ENCODE data around the gene NARS2. TPM values are rescaled to one million over a fixed set of nuclear protein-coding genes. Genes with fewer than 3 reads are reported as not detected.

NARS2 gene
- total and polyA plus RNA-seq, 2 experiments from 2014 or later = 10.9 to 13.0 TPM

DNA sequence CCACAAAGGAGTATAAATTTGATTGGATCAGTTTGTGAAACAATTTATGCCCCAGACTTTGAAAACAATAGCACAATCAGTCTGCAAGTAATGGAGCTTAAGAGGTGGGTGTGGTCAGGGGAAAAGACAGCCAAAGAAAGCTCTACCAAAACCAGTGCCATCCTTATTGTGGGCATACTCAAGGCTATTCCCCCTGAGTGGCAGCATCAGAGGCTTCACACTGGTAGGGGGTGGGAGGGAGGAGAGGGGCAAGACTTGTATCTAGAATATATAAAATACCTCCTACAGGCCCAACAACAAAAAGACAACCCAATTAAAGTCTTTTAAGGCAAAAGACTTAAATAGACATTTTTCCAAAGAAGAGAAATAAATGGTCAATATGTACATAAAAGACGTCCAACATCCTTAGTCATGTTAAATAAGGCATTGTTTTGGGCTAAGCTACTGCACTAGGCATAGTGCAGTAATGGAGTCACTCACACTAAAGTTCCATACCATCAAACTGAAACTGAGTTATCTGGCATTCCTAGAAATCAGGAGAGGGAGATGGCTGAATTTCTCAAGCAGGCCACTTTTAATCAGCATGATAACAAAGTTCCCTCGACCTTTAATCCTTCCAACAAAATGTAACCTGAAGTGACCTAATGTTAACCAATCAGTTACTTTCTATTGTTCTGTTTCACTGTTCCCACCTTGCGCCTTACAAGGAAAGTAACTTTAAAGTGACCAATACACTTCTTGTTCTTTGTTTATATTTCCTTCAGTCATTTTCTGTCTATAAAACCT lies 24.8 kb downstream of the NARS2 start:
- H3K9me2 ChIP-seq (ENCODE audit: insufficient read depth) = no peaks in the 10 kb centered on the region
- H3K4me2 ChIP-seq (ENCODE audit: unreplicated experiment) = no peak overlapping the region
- no peak for TF ChIP-seq EZH2phosphoT487 (IDR thresholded peaks at IDR 0.05; ENCODE audit: insufficient read depth, low read depth)
- TF ChIP-seq EZH2 (IDR thresholded peaks at IDR 0.05; ENCODE audit: insufficient read depth, poor library complexity, severe bottlenecking) = no peak
- H3K9ac ChIP-seq = no peak overlapping the region
- 85 to 87% methylated on average over 3 of the region's 3 CpGs for WGBS, 2 experiments (ENCODE audit: low coverage in 1 of 2, low lambda C conversion rate in 2 of 2, missing lambda C conversion rate in 2 of 2)
- H3K27ac ChIP-seq = no peak overlapping the region
- H3K4me1 ChIP-seq (ENCODE audit: insufficient read depth) = no peaks in the 10 kb centered on the region
- H4K20me1 ChIP-seq (ENCODE audit: insufficient read depth) = no peaks in the 10 kb centered on the region
- no peak overlapping the region for H3K4me3 ChIP-seq
- H3K27me3 ChIP-seq (replicated peaks; ENCODE audit: insufficient read depth) = no peaks in the 10 kb centered on the region
- H3K36me3 ChIP-seq (ENCODE audit: low read depth) = no peaks in the 10 kb centered on the region
- H3F3A ChIP-seq (ENCODE audit: insufficient read depth) = no peaks in the 10 kb centered on the region
- DNase-seq = no peak
- H3K79me2 ChIP-seq (ENCODE audit: insufficient read depth) = no peaks in the 10 kb centered on the region
- H3K9me3 ChIP-seq (ENCODE audit: low read depth) = no peaks in the 10 kb centered on the region
- H2AFZ ChIP-seq = no peak overlapping the region
- in situ Hi-C loops (cut with MboI) = loop anchor here (25.0 kb wide), 1 partner anchor 413 kb away; the partner anchor contains the start of gene ALG8

DNA sequence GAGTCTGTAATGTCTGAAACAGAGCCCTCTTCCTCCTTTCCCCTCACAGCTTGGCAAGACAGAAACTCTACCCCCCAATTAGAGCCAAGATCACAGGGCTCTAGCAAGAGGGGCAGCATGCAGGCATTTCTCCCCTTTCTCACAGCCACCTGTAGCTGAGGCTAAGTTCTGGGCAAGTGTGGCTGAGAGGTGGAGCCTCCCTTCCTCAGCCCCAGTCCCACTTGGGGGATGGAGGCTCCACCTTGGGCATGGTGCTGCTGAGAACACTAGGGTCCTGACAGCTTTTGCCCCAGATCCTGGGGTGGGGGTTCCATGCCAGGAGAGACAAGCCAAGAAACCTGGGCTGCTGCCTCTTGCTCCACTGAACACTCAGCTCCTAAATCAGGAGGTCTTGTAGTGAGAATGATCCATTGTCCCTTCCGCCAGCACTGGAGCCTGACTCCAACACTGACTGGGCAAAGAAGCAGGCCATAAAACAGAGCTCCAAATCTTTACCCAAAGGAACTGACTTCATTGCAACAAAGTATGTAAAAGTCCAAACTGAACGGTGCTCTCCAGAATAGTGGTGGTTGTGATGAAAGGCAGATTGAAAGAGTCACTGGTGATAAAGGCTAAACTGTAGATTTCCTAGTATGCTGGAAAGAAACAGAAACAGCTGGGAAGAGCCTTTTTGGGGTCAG lies 25.6 kb downstream of the NARS2 start:
- Histone ChIP-seq H3K9ac (no peak overlapping the region), H3K27ac (no peak overlapping the region), H3K9me3 (ENCODE audit: low read depth) (no peaks in the 10 kb centered on the region), H3K36me3 (ENCODE audit: low read depth) (no peaks in the 10 kb centered on the region), H3K4me1 (ENCODE audit: insufficient read depth) (no peaks in the 10 kb centered on the region), H3K27me3 (replicated peaks; ENCODE audit: insufficient read depth) (no peaks in the 10 kb centered on the region), H2AFZ (no peak overlapping the region), H3K9me2 (ENCODE audit: insufficient read depth) (no peaks in the 10 kb centered on the region), H3K4me3 (no peak overlapping the region), H3F3A (ENCODE audit: insufficient read depth) (no peaks in the 10 kb centered on the region), H3K79me2 (ENCODE audit: insufficient read depth) (no peaks in the 10 kb centered on the region), H4K20me1 (ENCODE audit: insufficient read depth) (no peaks in the 10 kb centered on the region), H3K4me2 (ENCODE audit: unreplicated experiment) (no peak overlapping the region)
- no peak for TF ChIP-seq EZH2 (IDR thresholded peaks at IDR 0.05; ENCODE audit: insufficient read depth, poor library complexity, severe bottlenecking)
- no peak for TF ChIP-seq EZH2phosphoT487 (IDR thresholded peaks at IDR 0.05; ENCODE audit: insufficient read depth, low read depth)
- no peak for DNase-seq
- in situ Hi-C loops (cut with MboI) = no loop called here
- 46 to 51% methylated on average over 2 of the region's 2 CpGs for WGBS, 2 experiments (ENCODE audit: low coverage in 1 of 2, low lambda C conversion rate in 2 of 2, missing lambda C conversion rate in 2 of 2)

- no peak for DNase-seq
- H3K4me2 ChIP-seq (ENCODE audit: unreplicated experiment) = no peak overlapping the region
- no peaks in the 10 kb centered on the region for H4K20me1 ChIP-seq (ENCODE audit: insufficient read depth)
- H2AFZ ChIP-seq = no peak overlapping the region
- H3K9me2 ChIP-seq (ENCODE audit: insufficient read depth) = no peaks in the 10 kb centered on the region
- no peaks in the 10 kb centered on the region for H3F3A ChIP-seq (ENCODE audit: insufficient read depth)
- 93% methylated on average over 8 of the region's 8 CpGs for WGBS, 2 experiments (ENCODE audit: low coverage in 1 of 2, low lambda C conversion rate in 2 of 2, missing lambda C conversion rate in 2 of 2)
- H3K4me3 ChIP-seq = no peak overlapping the region
- no peak overlapping the region for H3K27ac ChIP-seq
- H3K79me2 ChIP-seq (ENCODE audit: insufficient read depth) = no peaks in the 10 kb centered on the region
- no peaks in the 10 kb centered on the region for H3K36me3 ChIP-seq (ENCODE audit: low read depth)
- H3K27me3 ChIP-seq (replicated peaks; ENCODE audit: insufficient read depth) = no peaks in the 10 kb centered on the region
- in situ Hi-C loops (cut with MboI) = no loop called here
- H3K9me3 ChIP-seq (ENCODE audit: low read depth) = no peaks in the 10 kb centered on the region
- no peaks in the 10 kb centered on the region for H3K4me1 ChIP-seq (ENCODE audit: insufficient read depth)
- TF ChIP-seq EZH2phosphoT487 (IDR thresholded peaks at IDR 0.05; ENCODE audit: insufficient read depth, low read depth) (no peak), EZH2 (IDR thresholded peaks at IDR 0.05; ENCODE audit: insufficient read depth, poor library complexity, severe bottlenecking) (no peak)
- H3K9ac ChIP-seq = no peak overlapping the region
These were observed 26.5 kb downstream of the NARS2 start for GRCh38 chr11:78547931-78548705.

GRCh38 chr11:78542007-78542406 lies 32.7 kb downstream of the NARS2 start:
- 92 to 100% methylated on average over 2 of the region's 2 CpGs for WGBS, 2 experiments (ENCODE audit: low coverage in 1 of 2, low lambda C conversion rate in 2 of 2, missing lambda C conversion rate in 2 of 2)
- in situ Hi-C loops (cut with MboI) = no loop called here
- TF ChIP-seq EZH2phosphoT487 (IDR thresholded peaks at IDR 0.05; ENCODE audit: insufficient read depth, low read depth) (no peak), EZH2 (IDR thresholded peaks at IDR 0.05; ENCODE audit: insufficient read depth, poor library complexity, severe bottlenecking) (no peak)

More at GRCh38 chr11:78542007-78542406, 32.7 kb downstream of the NARS2 start:
- no peak overlapping the region for H2AFZ ChIP-seq
- no peak for DNase-seq
- H3K9me3 ChIP-seq (ENCODE audit: low read depth) = no peaks in the 10 kb centered on the region
- no peak overlapping the region for H3K27ac ChIP-seq
- no peaks in the 10 kb centered on the region for H3K4me1 ChIP-seq (ENCODE audit: insufficient read depth)
- no peaks in the 10 kb centered on the region for H3K27me3 ChIP-seq (replicated peaks; ENCODE audit: insufficient read depth)
- no peak overlapping the region for H3K4me3 ChIP-seq
- H4K20me1 ChIP-seq (ENCODE audit: insufficient read depth) = no peaks in the 10 kb centered on the region
- H3K79me2 ChIP-seq (ENCODE audit: insufficient read depth) = no peaks in the 10 kb centered on the region
- no peaks in the 10 kb centered on the region for H3F3A ChIP-seq (ENCODE audit: insufficient read depth)
- no peak overlapping the region for H3K4me2 ChIP-seq (ENCODE audit: unreplicated experiment)
- no peaks in the 10 kb centered on the region for H3K36me3 ChIP-seq (ENCODE audit: low read depth)
- no peaks in the 10 kb centered on the region for H3K9me2 ChIP-seq (ENCODE audit: insufficient read depth)
- H3K9ac ChIP-seq = no peak overlapping the region
